Activated CD4-positive, alpha-beta T cell treated with anti-CD3 and anti-CD28 coated beads, Interleukin-2, amount 10 ng/mL, durations not matched to agents 7 days and 5 days (primary cell): ENCODE measurements around the gene PNPLA2. TPM values are rescaled to one million over a fixed set of nuclear protein-coding genes. Genes with fewer than 3 reads are reported as not detected.

Source experiments
- CTCF ChIA-PET: fragments of 350-600 bp; sonication (Branson Sonifier 250); formaldehyde crosslinking; loops from one replicate; lab custom pipeline; 2021; ENCODE audit warnings: antibody characterized with exemption; lab: Charles Lee
- POLR2A ChIA-PET: fragments of 350-600 bp; sonication (Branson Sonifier 250); formaldehyde crosslinking; loops from one replicate; lab custom pipeline; 2021; ENCODE audit warnings: antibody characterized with exemption; lab: Charles Lee
- DNase-seq: peaks from one replicate; pipeline ENCODE4 v3.0.0-alpha.2; 2020
- H3K27ac Mint-ChIP-seq: one replicate; pipeline ENCODE4 v1.8.0; 2021; ENCODE audit warnings: mild to moderate bottlenecking, moderate library complexity, mixed read lengths
- H3K27me3 Mint-ChIP-seq: one replicate; pipeline ENCODE4 v1.8.0; 2021; ENCODE audit warnings: mixed read lengths
- H3K36me3 Mint-ChIP-seq: one replicate; pipeline ENCODE4 v1.8.0; 2021; ENCODE audit warnings: low read depth, mixed read lengths
- H3K4me1 Mint-ChIP-seq: one replicate; pipeline ENCODE4 v1.8.0; 2021; ENCODE audit warnings: mixed read lengths
- H3K4me3 Mint-ChIP-seq: one replicate; pipeline ENCODE4 v1.8.0; 2021; ENCODE audit warnings: mild to moderate bottlenecking, moderate library complexity, mixed read lengths
- H3K9me3 Mint-ChIP-seq: one replicate; pipeline ENCODE4 v1.8.0; 2021; ENCODE audit warnings: mixed read lengths
- total RNA-seq, 2 experiments: library from RNA; stranded (reverse); gene quantifications; one replicate each; pipeline ENCODE4 v1.2.3, GENCODE V29; 2021

PNPLA2 gene
- total RNA-seq, 2 experiments from 2014 or later = 68.9 to 71.9 TPM

- H3K9me3 Mint-ChIP-seq = no peaks in the 10 kb centered on the region
- DNase-seq = peak; percentile 47
- peaks cover 4% of the 10 kb centered on the region for H3K36me3 Mint-ChIP-seq
- H3K4me1 Mint-ChIP-seq = peaks cover 13% of the 10 kb centered on the region
- no peak within 1 kb of the TSS for H3K4me3 Mint-ChIP-seq
- ChIA-PET POLR2A (no interaction called here), CTCF (interaction anchor here (1.1 kb wide), 1 partner anchor 29 kb away, joined by 3 read pairs; the partner anchor contains the start of gene PNPLA2)
- H3K27ac Mint-ChIP-seq = no peak within 1 kb of the TSS
- no peaks in the 10 kb centered on the region for H3K27me3 Mint-ChIP-seq
These were observed 28.8 kb upstream of the PNPLA2 start, which contains the start of gene CEND1 for GRCh38 chr11:789943-790342. Gene CEND1, minus strand, starts transcription at chr11:790090. Its CDS starts 1,514 bp downstream, at chr11:788576.

GRCh38 chr11:790721-791564 is 27.8 kb upstream of the PNPLA2 start:
- H3K9me3 Mint-ChIP-seq = no peaks in the 10 kb centered on the region
- POLR2A ChIA-PET = interaction anchor here (1.3 kb wide), 1 partner anchor 14 kb away, joined by 4 read pairs; the partner anchor contains the start of gene GATD1
- peaks cover 16% of the 10 kb centered on the region for H3K4me1 Mint-ChIP-seq
- no peak overlapping the region for H3K27ac Mint-ChIP-seq
- H3K4me3 Mint-ChIP-seq = no peak overlapping the region
- H3K36me3 Mint-ChIP-seq = peaks cover 4% of the 10 kb centered on the region
- no peak for DNase-seq
- H3K27me3 Mint-ChIP-seq = no peaks in the 10 kb centered on the region
- CTCF ChIA-PET = interaction anchor here (0.9 to 1.1 kb wide), 2 partner anchors 12 to 28 kb away, joined by 3 to 4 read pairs; partner anchors contain the start of gene PNPLA2

- H3K4me3 Mint-ChIP-seq = no peak overlapping the region
- H3K27me3 Mint-ChIP-seq = no peaks in the 10 kb centered on the region
- no peak overlapping the region for H3K27ac Mint-ChIP-seq
- CTCF ChIA-PET = interaction anchor here (0.5 to 1.3 kb wide), 4 partner anchors 11 to 135 kb away, joined by 3 to 4 read pairs (median 3); no protein-coding TSS in a partner anchor
- POLR2A ChIA-PET = interaction anchor here (1.3 kb wide), 1 partner anchor 15 kb away, joined by 4 read pairs; the partner anchor contains the start of gene GATD1
- H3K4me1 Mint-ChIP-seq = peaks cover 22% of the 10 kb centered on the region
- no peak for DNase-seq
- H3K36me3 Mint-ChIP-seq = peaks cover 4% of the 10 kb centered on the region
- no peaks in the 10 kb centered on the region for H3K9me3 Mint-ChIP-seq
These were observed 26.8 kb upstream of the PNPLA2 start for GRCh38 chr11:791658-792534.

- Mint-ChIP-seq H3K9me3 (no peaks in the 10 kb centered on the region), H3K4me3 (no peak overlapping the region), H3K4me1 (peaks cover 27% of the 10 kb centered on the region), H3K27ac (no peak overlapping the region), H3K36me3 (peaks cover 4% of the 10 kb centered on the region), H3K27me3 (no peaks in the 10 kb centered on the region)
- CTCF ChIA-PET = interaction anchor here (0.6 to 1.3 kb wide), 2 partner anchors 16 to 136 kb away, joined by 3 read pairs; no protein-coding TSS in a partner anchor
- POLR2A ChIA-PET = no interaction called here
- DNase-seq = no peak
These were observed 26.2 kb upstream of the PNPLA2 start for GRCh38 chr11:792535-792821.

- CTCF ChIA-PET = interaction anchor here (0.6 to 1.3 kb wide), 2 partner anchors 15 to 136 kb away, joined by 3 read pairs; no protein-coding TSS in a partner anchor
- no peaks in the 10 kb centered on the region for H3K27me3 Mint-ChIP-seq
- no peak overlapping the region for H3K27ac Mint-ChIP-seq
- H3K4me3 Mint-ChIP-seq = no peak overlapping the region
- H3K36me3 Mint-ChIP-seq = peaks cover 4% of the 10 kb centered on the region
- H3K4me1 Mint-ChIP-seq = peaks cover 25% of the 10 kb centered on the region
- POLR2A ChIA-PET = no interaction called here
- no peak for DNase-seq
- no peaks in the 10 kb centered on the region for H3K9me3 Mint-ChIP-seq
These were observed 25.8 kb upstream of the PNPLA2 start for GRCh38 chr11:792873-793272.

GRCh38 chr11:793556-793955 is 25.2 kb upstream of the PNPLA2 start:
- peaks cover 25% of the 10 kb centered on the region for H3K4me1 Mint-ChIP-seq
- peaks cover 4% of the 10 kb centered on the region for H3K36me3 Mint-ChIP-seq
- no peaks in the 10 kb centered on the region for H3K9me3 Mint-ChIP-seq
- POLR2A ChIA-PET = no interaction called here
- no peak overlapping the region for H3K27ac Mint-ChIP-seq
- H3K27me3 Mint-ChIP-seq = no peaks in the 10 kb centered on the region
- H3K4me3 Mint-ChIP-seq = no peak overlapping the region
- CTCF ChIA-PET = interaction anchor here (0.6 to 1.3 kb wide), 2 partner anchors 15 to 222 kb away, joined by 3 read pairs; no protein-coding TSS in a partner anchor
- no peak for DNase-seq

- H3K4me3 Mint-ChIP-seq = no peak overlapping the region
- CTCF ChIA-PET = interaction anchor here (0.6 to 0.8 kb wide), 2 partner anchors 10 to 223 kb away, joined by 3 read pairs; no protein-coding TSS in a partner anchor
- H3K27ac Mint-ChIP-seq = no peak overlapping the region
- no peaks in the 10 kb centered on the region for H3K9me3 Mint-ChIP-seq
- DNase-seq = no peak
- POLR2A ChIA-PET = no interaction called here
- peaks cover 23% of the 10 kb centered on the region for H3K4me1 Mint-ChIP-seq
- no peaks in the 10 kb centered on the region for H3K27me3 Mint-ChIP-seq
- H3K36me3 Mint-ChIP-seq = peaks cover 4% of the 10 kb centered on the region
These were observed 24.5 kb upstream of the PNPLA2 start for GRCh38 chr11:794013-794765.

GRCh38 chr11:794766-795633 is 23.7 kb upstream of the PNPLA2 start:
- Mint-ChIP-seq H3K4me3 (peak overlapping the region; percentile 84), H3K36me3 (peaks cover 4% of the 10 kb centered on the region), H3K27ac (no peak overlapping the region), H3K9me3 (no peaks in the 10 kb centered on the region), H3K27me3 (no peaks in the 10 kb centered on the region), H3K4me1 (peaks cover 23% of the 10 kb centered on the region)
- DNase-seq = no peak
- ChIA-PET CTCF (interaction anchor here (0.6 to 1.4 kb wide), 3 partner anchors 11 to 112 kb away, joined by 3 read pairs; no protein-coding TSS in a partner anchor), POLR2A (no interaction called here)

- Mint-ChIP-seq H3K9me3 (no peaks in the 10 kb centered on the region), H3K4me3 (peak overlapping the region; percentile 84), H3K36me3 (peaks cover 4% of the 10 kb centered on the region), H3K27ac (peak overlapping the region; percentile 80), H3K27me3 (no peaks in the 10 kb centered on the region), H3K4me1 (peaks cover 23% of the 10 kb centered on the region)
- DNase-seq = peak; percentile 85
- POLR2A ChIA-PET = interaction anchor here (0.6 kb wide), 2 partner anchors 22 to 479 kb away, joined by 3 to 4 read pairs; no protein-coding TSS in a partner anchor
- CTCF ChIA-PET = interaction anchor here (0.6 to 1.7 kb wide), 4 partner anchors 10 to 111 kb away, joined by 3 to 7 read pairs (median 3); no protein-coding TSS in a partner anchor
These were observed 22.8 kb upstream of the PNPLA2 start for GRCh38 chr11:795634-796564.

- ChIA-PET CTCF (interaction anchor here (0.6 to 1.7 kb wide), 7 partner anchors 9 to 55 kb away, joined by 3 to 7 read pairs (median 3); partner anchors contain the start of genes CRACR2B and PNPLA2), POLR2A (interaction anchor here (0.6 kb wide), 3 partner anchors 21 to 184 kb away, joined by 3 to 4 read pairs (median 4); no protein-coding TSS in a partner anchor)
- Mint-ChIP-seq H3K9me3 (no peaks in the 10 kb centered on the region), H3K27me3 (no peaks in the 10 kb centered on the region), H3K4me1 (peaks cover 23% of the 10 kb centered on the region), H3K27ac (peak overlapping the region; percentile 80), H3K36me3 (peaks cover 3% of the 10 kb centered on the region), H3K4me3 (peak overlapping the region; percentile 84)
- no peak for DNase-seq
These were observed 22.0 kb upstream of the PNPLA2 start for GRCh38 chr11:796565-797295.
